ENCODE data around the gene NDUFAF2.

NDUFAF2 gene

DNA sequence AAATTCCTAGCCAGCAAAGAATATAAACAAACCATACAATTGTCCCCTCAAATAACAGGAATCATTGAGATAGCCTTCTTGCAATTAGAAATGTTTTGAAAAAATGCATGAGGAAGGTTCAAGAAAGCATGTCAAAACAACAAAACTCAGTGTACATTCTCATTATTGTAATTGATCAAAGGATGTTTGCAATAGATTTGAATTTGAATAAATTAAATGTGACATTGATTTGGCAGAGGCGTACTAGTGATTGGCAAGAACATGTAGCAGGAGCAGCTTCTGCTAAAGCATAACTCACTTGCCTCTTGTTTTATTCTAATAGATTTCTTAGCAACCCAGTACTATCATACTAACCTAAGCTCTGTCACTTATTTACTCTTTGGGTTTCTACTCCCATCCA is 197.4 kb downstream of the NDUFAF2 start:
- no peaks in the 10 kb centered on the region for H3K9me3 ChIP-seq (ENCODE audit: insufficient read depth, low read length)
- no peaks in the 10 kb centered on the region for H3F3A ChIP-seq (ENCODE audit: insufficient read depth)
- no peak overlapping the region for H2AFZ ChIP-seq (ENCODE audit: low read depth, low read length, severe bottlenecking)
- no peak overlapping the region for H3K4me2 ChIP-seq (ENCODE audit: low read depth, low read length, poor library complexity, severe bottlenecking)
- no peaks in the 10 kb centered on the region for H3K27me3 ChIP-seq (ENCODE audit: low read length)
- no peak for TF ChIP-seq CTCF (IDR thresholded peaks at IDR 0.05; ENCODE audit: insufficient read depth, low read length, poor library complexity, severe bottlenecking)
- TF ChIP-seq EZH2phosphoT487 (conservative IDR thresholded peaks at IDR 0.05; ENCODE audit: low read length), result no peak
- H4K20me1 ChIP-seq (ENCODE audit: low read depth, low read length), result no peaks in the 10 kb centered on the region
- no peaks in the 10 kb centered on the region for H3K79me2 ChIP-seq (ENCODE audit: insufficient read depth, low read length)
- no peaks in the 10 kb centered on the region for H3K9me2 ChIP-seq (replicated peaks; ENCODE audit: insufficient read depth, low read length)
- H3K9ac ChIP-seq (ENCODE audit: low read length), result no peak overlapping the region
- no peak overlapping the region for H3K4me3 ChIP-seq (ENCODE audit: insufficient read depth, low read length, poor library complexity, severe bottlenecking)
- H3K36me3 ChIP-seq (ENCODE audit: low read length), result no peaks in the 10 kb centered on the region
- H3K27ac ChIP-seq (ENCODE audit: low read depth, low read length), result no peak overlapping the region

GRCh38 chr5:61142811-61143210 is 197.8 kb downstream of the NDUFAF2 start:
- Histone ChIP-seq H3K79me2 (ENCODE audit: insufficient read depth, low read length) (no peaks in the 10 kb centered on the region), H3K9ac (ENCODE audit: low read length) (no peak overlapping the region), H3K36me3 (ENCODE audit: low read length) (no peaks in the 10 kb centered on the region), H3K9me3 (ENCODE audit: insufficient read depth, low read length) (no peaks in the 10 kb centered on the region), H3K4me3 (ENCODE audit: insufficient read depth, low read length, poor library complexity, severe bottlenecking) (no peak overlapping the region), H3K27ac (ENCODE audit: low read depth, low read length) (no peak overlapping the region), H4K20me1 (ENCODE audit: low read depth, low read length) (no peaks in the 10 kb centered on the region), H3K9me2 (replicated peaks; ENCODE audit: insufficient read depth, low read length) (no peaks in the 10 kb centered on the region), H3F3A (ENCODE audit: insufficient read depth) (no peaks in the 10 kb centered on the region), H3K4me2 (ENCODE audit: low read depth, low read length, poor library complexity, severe bottlenecking) (no peak overlapping the region), H2AFZ (ENCODE audit: low read depth, low read length, severe bottlenecking) (no peak overlapping the region), H3K27me3 (ENCODE audit: low read length) (no peaks in the 10 kb centered on the region)
- TF ChIP-seq EZH2phosphoT487 (conservative IDR thresholded peaks at IDR 0.05; ENCODE audit: low read length) (no peak), CTCF (IDR thresholded peaks at IDR 0.05; ENCODE audit: insufficient read depth, low read length, poor library complexity, severe bottlenecking) (no peak)

GRCh38 chr5:61148515-61148914 is 203.5 kb downstream of the NDUFAF2 start:
- no peaks in the 10 kb centered on the region for H3K27me3 ChIP-seq (ENCODE audit: low read length)
- H2AFZ ChIP-seq (ENCODE audit: low read depth, low read length, severe bottlenecking), result no peak overlapping the region
- H3K9ac ChIP-seq (ENCODE audit: low read length), result no peak overlapping the region
- H3K4me3 ChIP-seq (ENCODE audit: insufficient read depth, low read length, poor library complexity, severe bottlenecking), result no peak overlapping the region
- no peaks in the 10 kb centered on the region for H4K20me1 ChIP-seq (ENCODE audit: low read depth, low read length)
- no peak overlapping the region for H3K4me2 ChIP-seq (ENCODE audit: low read depth, low read length, poor library complexity, severe bottlenecking)
- no peaks in the 10 kb centered on the region for H3K9me2 ChIP-seq (replicated peaks; ENCODE audit: insufficient read depth, low read length)
- H3F3A ChIP-seq (ENCODE audit: insufficient read depth), result peaks cover 3% of the 10 kb centered on the region; the same call in 1 of the 2 replicates
- no peaks in the 10 kb centered on the region for H3K79me2 ChIP-seq (ENCODE audit: insufficient read depth, low read length)
- H3K27ac ChIP-seq (ENCODE audit: low read depth, low read length), result no peak overlapping the region
- no peak for TF ChIP-seq EZH2phosphoT487 (conservative IDR thresholded peaks at IDR 0.05; ENCODE audit: low read length)
- TF ChIP-seq CTCF (IDR thresholded peaks at IDR 0.05; ENCODE audit: insufficient read depth, low read length, poor library complexity, severe bottlenecking), result no peak
- H3K36me3 ChIP-seq (ENCODE audit: low read length), result no peaks in the 10 kb centered on the region
- no peaks in the 10 kb centered on the region for H3K9me3 ChIP-seq (ENCODE audit: insufficient read depth, low read length)

All from SU-DHL-6 (cell line).